ENCODE results near the gene BCLAF1. TPM values are rescaled to one million over a fixed set of nuclear protein-coding genes. Genes with fewer than 3 reads are reported as not detected.

The BCLAF1 gene
- total and polyA plus RNA-seq, 9 of the 15 experiments (the other 6 are each of a cell fraction or from before 2014, with no cell fraction given), result 65.4 to 286 (median 165) TPM

- POLR2A ChIA-PET, result interaction anchor here (0.9 to 7.2 kb wide), 2 partner anchors 18 to 56 kb away, joined by 3 to 74 read pairs; partner anchors contain the start of genes BCLAF1 and MTFR2
- CTCF ChIA-PET (ENCODE audit: low intra/inter-chr PET ratio), result no interaction called here
- no peak for TF ChIP-seq BRF1 (IDR thresholded peaks at IDR 0.05; ENCODE audit: borderline replicate concordance, extremely low read depth, insufficient read length)
- TF ChIP-seq RNF219 (CRISPR knock-in tag; IDR thresholded peaks at IDR 0.05), result no peak
- no peak for TF ChIP-seq IRF9 (tag; IDR thresholded peaks at IDR 0.05)
- TF ChIP-seq DNMT1 (IDR thresholded peaks at IDR 0.05), result no peak
- TF ChIP-seq MEIS2 (IDR thresholded peaks at IDR 0.05; ENCODE audit: partially characterized antibody), result no peak
- TF ChIP-seq TAL1 (IDR thresholded peaks at IDR 0.05), result no peak
- TF ChIP-seq TARDBP (IDR thresholded peaks at IDR 0.05), result no peak
- no peak for TF ChIP-seq SOX6 (IDR thresholded peaks at IDR 0.05)
- TF ChIP-seq ESRRA (IDR thresholded peaks at IDR 0.05; ENCODE audit: borderline replicate concordance, low read depth), result no peak
- no peak for TF ChIP-seq PRPF4 (IDR thresholded peaks at IDR 0.05; ENCODE audit: insufficient read depth, low read depth, low read length, poor library complexity, severe bottlenecking)
- TF ChIP-seq PHF21A (IDR thresholded peaks at IDR 0.05; ENCODE audit: borderline replicate concordance, low read depth), result no peak
- no peak for TF ChIP-seq CBX2 (IDR thresholded peaks at IDR 0.05; ENCODE audit: insufficient read depth, low read length, poor library complexity, severe bottlenecking)
- TF ChIP-seq TBP (optimal IDR thresholded peaks at IDR 0.05; ENCODE audit: low read depth, low read length), result no peak
- TF ChIP-seq TSHZ1 (CRISPR knock-in tag; IDR thresholded peaks at IDR 0.05), result no peak
- TF ChIP-seq ZNF217 (CRISPR knock-in tag; IDR thresholded peaks at IDR 0.05), result no peak
- TF ChIP-seq NUFIP1 (IDR thresholded peaks at IDR 0.05; ENCODE audit: partially characterized antibody), result no peak
- TF ChIP-seq ZNF41 (CRISPR knock-in tag; conservative IDR thresholded peaks at IDR 0.05), result no peak
- ATAC-seq (no peak), DNase-seq (ENCODE audit: extremely low read depth in 1 of 4, low spot score in 3 of 4) (no peak), FAIRE-seq (no peak)
- no peaks in the 10 kb centered on the region for H3K27me3 ChIP-seq (ENCODE audit: control insufficient read depth in 2 of 2, insufficient read depth in 2 of 2, low read length in 2 of 2)
- H3K27ac ChIP-seq (ENCODE audit: extremely low read depth, low read depth, low read length), result no peak overlapping the region
- H4K20me1 ChIP-seq (replicated peaks; ENCODE audit: control insufficient read depth, insufficient read depth, low read length), result no peaks in the 10 kb centered on the region; the same call in 1 of the 2 replicates
- BruUV-seq (replicated peaks), result no TSS peak
- peaks cover 17 to 37% of the 10 kb centered on the region in 2 experiments for H3K4me1 ChIP-seq (replicated peaks in 1 of 2; ENCODE audit: control insufficient read depth in 2 of 2, insufficient read depth in 2 of 2, low read length in 2 of 2)
- no peaks in the 10 kb centered on the region for H3K9me1 ChIP-seq (ENCODE audit: control insufficient read depth, insufficient read depth, low read length)
- H3K4me2 ChIP-seq (ENCODE audit: insufficient read depth, low read length), result no peak overlapping the region
- no peaks in the 10 kb centered on the region for H3K79me2 ChIP-seq (ENCODE audit: control insufficient read depth, insufficient read depth, low read length)
- intact Hi-C loops (cut with micrococcal nuclease), result no loop called here
- H2AFZ ChIP-seq (ENCODE audit: low read depth, low read length), result no peak overlapping the region
- in situ Hi-C loops (cut with MboI), result no loop called here
- peaks cover 46% of the 10 kb centered on the region for H3K36me3 ChIP-seq (ENCODE audit: control insufficient read depth, insufficient read depth, low read length)
- no peak overlapping the region for H3K4me3 ChIP-seq
- 100% methylated on average over 1 of the region's 1 CpG for WGBS (ENCODE audit: insufficient coverage, low coverage, missing lambda C conversion rate)
- H3K9ac ChIP-seq (ENCODE audit: insufficient read depth in 1 of 2, low read depth in 2 of 2, low read length in 2 of 2), result no peak overlapping the region
- no peaks in the 10 kb centered on the region for H3K9me3 ChIP-seq (replicated peaks; ENCODE audit: control insufficient read depth, insufficient read depth, low read depth, low read length)
Observed at GRCh38 chr6:136232701-136233100, 56.9 kb downstream of the BCLAF1 start.
